Measurements from ENCODE around the gene RAB11FIP3.

DNA sequence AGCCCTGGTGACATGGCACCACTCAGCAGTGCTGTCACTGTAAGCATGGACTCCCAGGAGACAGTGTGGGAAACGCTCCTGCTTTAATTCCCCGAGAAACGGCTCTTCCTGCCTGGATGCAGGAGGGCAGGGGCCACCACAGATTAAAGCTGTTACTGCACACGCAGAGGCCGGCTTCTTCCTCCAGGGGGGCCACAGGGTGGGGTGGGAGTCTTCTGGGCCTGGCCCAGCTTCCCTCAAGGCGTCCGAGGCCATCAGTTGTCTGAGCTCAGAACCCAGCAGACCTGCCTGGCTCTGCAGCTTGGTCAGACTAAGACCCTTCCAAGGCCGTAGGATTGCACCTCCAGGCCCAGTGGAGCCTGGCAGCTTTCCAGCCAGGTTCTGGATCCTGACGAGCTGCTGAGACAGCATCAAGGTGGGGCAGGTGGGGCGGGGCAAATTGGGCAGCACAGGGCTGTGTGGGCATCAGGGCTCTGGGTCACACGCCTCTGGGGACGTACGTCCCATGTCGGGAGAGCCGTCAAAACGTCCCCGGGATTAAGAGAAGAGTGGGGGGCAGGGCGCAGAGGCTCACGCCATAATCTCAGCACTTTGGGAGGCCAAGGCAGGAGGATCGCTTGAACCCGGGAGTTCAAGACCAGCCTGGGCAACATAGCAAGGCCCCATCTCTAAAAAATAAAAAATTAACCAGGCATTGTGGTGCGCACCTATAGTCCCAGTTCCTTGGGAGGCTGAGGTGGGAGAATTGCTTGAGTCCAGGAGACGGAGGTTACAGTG is 97.1 kb downstream of the RAB11FIP3 start:
- TF ChIP-seq, protein P1, sequence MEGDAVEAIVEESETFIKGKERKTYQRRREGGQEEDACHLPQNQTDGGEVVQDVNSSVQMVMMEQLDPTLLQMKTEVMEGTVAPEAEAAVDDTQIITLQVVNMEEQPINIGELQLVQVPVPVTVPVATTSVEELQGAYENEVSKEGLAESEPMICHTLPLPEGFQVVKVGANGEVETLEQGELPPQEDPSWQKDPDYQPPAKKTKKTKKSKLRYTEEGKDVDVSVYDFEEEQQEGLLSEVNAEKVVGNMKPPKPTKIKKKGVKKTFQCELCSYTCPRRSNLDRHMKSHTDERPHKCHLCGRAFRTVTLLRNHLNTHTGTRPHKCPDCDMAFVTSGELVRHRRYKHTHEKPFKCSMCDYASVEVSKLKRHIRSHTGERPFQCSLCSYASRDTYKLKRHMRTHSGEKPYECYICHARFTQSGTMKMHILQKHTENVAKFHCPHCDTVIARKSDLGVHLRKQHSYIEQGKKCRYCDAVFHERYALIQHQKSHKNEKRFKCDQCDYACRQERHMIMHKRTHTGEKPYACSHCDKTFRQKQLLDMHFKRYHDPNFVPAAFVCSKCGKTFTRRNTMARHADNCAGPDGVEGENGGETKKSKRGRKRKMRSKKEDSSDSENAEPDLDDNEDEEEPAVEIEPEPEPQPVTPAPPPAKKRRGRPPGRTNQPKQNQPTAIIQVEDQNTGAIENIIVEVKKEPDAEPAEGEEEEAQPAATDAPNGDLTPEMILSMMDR (IDR thresholded peaks at IDR 0.05 in 2 of 3, conservative IDR thresholded peaks at IDR 0.05 in 1 of 3; ENCODE audit: borderline replicate concordance in 1 of 3, insufficient read depth in 1 of 3, low read depth in 2 of 3, low read length in 2 of 3), result no peak
- TF ChIP-seq POLR2A (IDR thresholded peaks at IDR 0.05; ENCODE audit: borderline replicate concordance, extremely low read depth, insufficient read depth, insufficient read length) (no peak), YY1 (IDR thresholded peaks at IDR 0.05; ENCODE audit: extremely low read depth, insufficient replicate concordance, low read depth, low read length) (no peak), POLR2AphosphoS5 (IDR thresholded peaks at IDR 0.05; ENCODE audit: low read depth, low read length) (no peak), SP1 (IDR thresholded peaks at IDR 0.05; ENCODE audit: low read depth) (no peak), CEBPB (IDR thresholded peaks at IDR 0.05; ENCODE audit: low read depth) (no peak), EZH2 (IDR thresholded peaks at IDR 0.05) (no peak), CBX3 (IDR thresholded peaks at IDR 0.05; ENCODE audit: low read depth) (no peak)
- TF ChIP-seq, protein P2, sequence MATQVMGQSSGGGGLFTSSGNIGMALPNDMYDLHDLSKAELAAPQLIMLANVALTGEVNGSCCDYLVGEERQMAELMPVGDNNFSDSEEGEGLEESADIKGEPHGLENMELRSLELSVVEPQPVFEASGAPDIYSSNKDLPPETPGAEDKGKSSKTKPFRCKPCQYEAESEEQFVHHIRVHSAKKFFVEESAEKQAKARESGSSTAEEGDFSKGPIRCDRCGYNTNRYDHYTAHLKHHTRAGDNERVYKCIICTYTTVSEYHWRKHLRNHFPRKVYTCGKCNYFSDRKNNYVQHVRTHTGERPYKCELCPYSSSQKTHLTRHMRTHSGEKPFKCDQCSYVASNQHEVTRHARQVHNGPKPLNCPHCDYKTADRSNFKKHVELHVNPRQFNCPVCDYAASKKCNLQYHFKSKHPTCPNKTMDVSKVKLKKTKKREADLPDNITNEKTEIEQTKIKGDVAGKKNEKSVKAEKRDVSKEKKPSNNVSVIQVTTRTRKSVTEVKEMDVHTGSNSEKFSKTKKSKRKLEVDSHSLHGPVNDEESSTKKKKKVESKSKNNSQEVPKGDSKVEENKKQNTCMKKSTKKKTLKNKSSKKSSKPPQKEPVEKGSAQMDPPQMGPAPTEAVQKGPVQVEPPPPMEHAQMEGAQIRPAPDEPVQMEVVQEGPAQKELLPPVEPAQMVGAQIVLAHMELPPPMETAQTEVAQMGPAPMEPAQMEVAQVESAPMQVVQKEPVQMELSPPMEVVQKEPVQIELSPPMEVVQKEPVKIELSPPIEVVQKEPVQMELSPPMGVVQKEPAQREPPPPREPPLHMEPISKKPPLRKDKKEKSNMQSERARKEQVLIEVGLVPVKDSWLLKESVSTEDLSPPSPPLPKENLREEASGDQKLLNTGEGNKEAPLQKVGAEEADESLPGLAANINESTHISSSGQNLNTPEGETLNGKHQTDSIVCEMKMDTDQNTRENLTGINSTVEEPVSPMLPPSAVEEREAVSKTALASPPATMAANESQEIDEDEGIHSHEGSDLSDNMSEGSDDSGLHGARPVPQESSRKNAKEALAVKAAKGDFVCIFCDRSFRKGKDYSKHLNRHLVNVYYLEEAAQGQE (IDR thresholded peaks at IDR 0.05; ENCODE audit: low read depth), result no peak
